ENCODE results near the gene HAX1.
"Not testable (repeated sequence)": the region's sequence is repeated elsewhere in the genome, so short reads cannot be mapped to it uniquely, and the experiment has no call there.

HAX1 gene

DNA sequence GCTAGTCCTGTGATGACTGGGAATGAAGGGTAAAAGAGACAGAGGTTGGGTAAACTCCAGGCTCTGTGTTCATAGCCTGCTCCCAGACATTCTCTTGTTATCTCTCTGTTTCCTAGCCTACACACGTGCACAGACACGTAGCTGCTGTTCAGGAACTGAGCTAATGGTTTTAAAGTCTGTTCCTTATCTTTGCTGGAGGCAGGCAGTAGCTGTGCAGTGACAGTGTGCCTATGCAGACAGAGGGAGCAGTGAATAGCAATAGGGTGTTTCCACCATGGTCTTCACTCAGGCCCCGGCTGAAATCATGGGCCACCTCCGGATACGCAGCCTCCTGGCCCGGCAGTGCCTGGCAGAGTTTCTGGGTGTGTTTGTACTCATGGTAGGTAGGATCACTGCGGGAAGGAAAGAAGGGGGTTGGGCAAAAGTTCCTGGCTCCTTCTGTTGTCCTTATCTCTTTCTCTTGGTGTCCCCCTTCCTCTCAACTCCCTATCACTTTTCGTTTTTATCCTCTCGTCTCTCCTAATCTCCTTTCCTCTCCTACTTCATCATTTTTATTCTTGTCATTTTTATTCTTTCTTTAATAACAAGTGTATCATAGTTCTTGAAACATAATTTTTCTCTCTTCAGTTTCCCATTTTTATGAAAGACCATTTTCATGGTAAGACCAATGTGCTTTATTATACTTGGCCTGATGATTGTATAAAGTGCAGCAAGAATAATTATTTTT lies 48.6 kb downstream of the HAX1 start, which contains the start of gene AQP10:
Gene AQP10, plus strand, starts transcription at position 212 of the 727 bp plus-strand sequence. Its CDS starts 63 bp downstream, at position 275.
- DNase-seq = no peak
- no peak within 1 kb of the TSS for H2AFZ ChIP-seq (ENCODE audit: low read length)
- no peaks in the 10 kb centered on the region for H3K9me2 ChIP-seq (replicated peaks; ENCODE audit: insufficient read depth, low read length)
- no peak within 1 kb of the TSS for H3K4me2 ChIP-seq (ENCODE audit: low read depth, low read length)
- no peaks in the 10 kb centered on the region for H3K27me3 ChIP-seq (replicated peaks; ENCODE audit: insufficient read depth, low read length)
- H3K9me3 ChIP-seq (replicated peaks; ENCODE audit: insufficient read depth, low read length) = no peaks in the 10 kb centered on the region
- H4K20me1 ChIP-seq (ENCODE audit: insufficient read depth, low read length) = no peaks in the 10 kb centered on the region
- no peak for TF ChIP-seq EZH2phosphoT487 (IDR thresholded peaks at IDR 0.05; ENCODE audit: low read length)
- TF ChIP-seq EZH2 (optimal IDR thresholded peaks at IDR 0.05; ENCODE audit: low read depth, low read length) = no peak
- TF ChIP-seq, protein P1, sequence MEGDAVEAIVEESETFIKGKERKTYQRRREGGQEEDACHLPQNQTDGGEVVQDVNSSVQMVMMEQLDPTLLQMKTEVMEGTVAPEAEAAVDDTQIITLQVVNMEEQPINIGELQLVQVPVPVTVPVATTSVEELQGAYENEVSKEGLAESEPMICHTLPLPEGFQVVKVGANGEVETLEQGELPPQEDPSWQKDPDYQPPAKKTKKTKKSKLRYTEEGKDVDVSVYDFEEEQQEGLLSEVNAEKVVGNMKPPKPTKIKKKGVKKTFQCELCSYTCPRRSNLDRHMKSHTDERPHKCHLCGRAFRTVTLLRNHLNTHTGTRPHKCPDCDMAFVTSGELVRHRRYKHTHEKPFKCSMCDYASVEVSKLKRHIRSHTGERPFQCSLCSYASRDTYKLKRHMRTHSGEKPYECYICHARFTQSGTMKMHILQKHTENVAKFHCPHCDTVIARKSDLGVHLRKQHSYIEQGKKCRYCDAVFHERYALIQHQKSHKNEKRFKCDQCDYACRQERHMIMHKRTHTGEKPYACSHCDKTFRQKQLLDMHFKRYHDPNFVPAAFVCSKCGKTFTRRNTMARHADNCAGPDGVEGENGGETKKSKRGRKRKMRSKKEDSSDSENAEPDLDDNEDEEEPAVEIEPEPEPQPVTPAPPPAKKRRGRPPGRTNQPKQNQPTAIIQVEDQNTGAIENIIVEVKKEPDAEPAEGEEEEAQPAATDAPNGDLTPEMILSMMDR (IDR thresholded peaks at IDR 0.05; ENCODE audit: low read length) = no peak
- peaks cover 8% of the 10 kb centered on the region for H3K79me2 ChIP-seq (ENCODE audit: low read length)
- H3F3A ChIP-seq (ENCODE audit: insufficient read depth, low read length) = peaks cover 11% of the 10 kb centered on the region
- H3K4me1 ChIP-seq (ENCODE audit: low read length) = no peaks in the 10 kb centered on the region
- H3K4me3 ChIP-seq (ENCODE audit: low read length) = no peak within 1 kb of the TSS
- no peak within 1 kb of the TSS for H3K27ac ChIP-seq (ENCODE audit: low read length)
- no peak within 1 kb of the TSS for H3K9ac ChIP-seq (ENCODE audit: low read length)
- H3K36me3 ChIP-seq (replicated peaks; ENCODE audit: insufficient read depth, low read length) = no peaks in the 10 kb centered on the region

DNA sequence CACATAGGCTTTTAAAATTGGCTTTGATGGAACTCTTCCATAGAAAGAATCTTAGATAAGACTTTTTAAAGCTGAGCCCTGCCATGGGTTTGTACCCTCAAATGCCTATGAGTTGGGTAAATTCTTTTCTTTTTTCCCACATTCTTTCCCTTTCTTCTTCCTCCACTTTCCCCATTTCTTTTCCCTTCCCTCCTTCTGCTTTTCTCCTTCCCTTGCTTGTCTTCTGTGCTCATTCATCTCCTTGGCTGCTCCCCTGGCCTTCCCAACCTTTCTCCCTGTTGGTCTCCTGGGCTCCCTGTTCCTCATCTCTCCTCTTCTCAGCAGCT lies 49.1 kb downstream of the HAX1 start:
- H3K27me3 ChIP-seq (replicated peaks; ENCODE audit: insufficient read depth, low read length); H2AFZ ChIP-seq (ENCODE audit: low read length); DNase-seq; H4K20me1 ChIP-seq (ENCODE audit: insufficient read depth, low read length); H3K9ac ChIP-seq (ENCODE audit: low read length); H3K27ac ChIP-seq (ENCODE audit: low read length); H3K9me2 ChIP-seq (replicated peaks; ENCODE audit: insufficient read depth, low read length); H3K4me2 ChIP-seq (ENCODE audit: low read depth, low read length); H3K36me3 ChIP-seq (replicated peaks; ENCODE audit: insufficient read depth, low read length); H3K4me1 ChIP-seq (ENCODE audit: low read length); H3K9me3 ChIP-seq (replicated peaks; ENCODE audit: insufficient read depth, low read length); H3K4me3 ChIP-seq (ENCODE audit: low read length): not testable (repeated sequence)
- H3F3A ChIP-seq (ENCODE audit: insufficient read depth, low read length) = peaks cover 17% of the 10 kb centered on the region
- peaks cover 13% of the 10 kb centered on the region for H3K79me2 ChIP-seq (ENCODE audit: low read length)

- Histone ChIP-seq H3F3A (ENCODE audit: insufficient read depth, low read length) (peaks cover 31% of the 10 kb centered on the region), H3K9me3 (replicated peaks; ENCODE audit: insufficient read depth, low read length) (no peaks in the 10 kb centered on the region), H3K36me3 (replicated peaks; ENCODE audit: insufficient read depth, low read length) (no peaks in the 10 kb centered on the region), H3K4me2 (ENCODE audit: low read depth, low read length) (no peak overlapping the region), H3K79me2 (ENCODE audit: low read length) (peaks cover 26% of the 10 kb centered on the region), H2AFZ (ENCODE audit: low read length) (no peak overlapping the region), H3K27me3 (replicated peaks; ENCODE audit: insufficient read depth, low read length) (no peaks in the 10 kb centered on the region), H4K20me1 (ENCODE audit: insufficient read depth, low read length) (no peaks in the 10 kb centered on the region), H3K27ac (ENCODE audit: low read length) (no peak overlapping the region), H3K4me3 (ENCODE audit: low read length) (no peak overlapping the region), H3K9me2 (replicated peaks; ENCODE audit: insufficient read depth, low read length) (no peaks in the 10 kb centered on the region), H3K4me1 (ENCODE audit: low read length) (peaks cover 13% of the 10 kb centered on the region), H3K9ac (ENCODE audit: low read length) (no peak overlapping the region)
- no peak for DNase-seq
- TF ChIP-seq EZH2 (optimal IDR thresholded peaks at IDR 0.05; ENCODE audit: low read depth, low read length) = no peak
- TF ChIP-seq, protein P1 (IDR thresholded peaks at IDR 0.05; ENCODE audit: low read length) = no peak
- TF ChIP-seq EZH2phosphoT487 (IDR thresholded peaks at IDR 0.05; ENCODE audit: low read length) = no peak
Measured at GRCh38 chr1:154323493-154323892, 51.1 kb downstream of the HAX1 start.

DNA sequence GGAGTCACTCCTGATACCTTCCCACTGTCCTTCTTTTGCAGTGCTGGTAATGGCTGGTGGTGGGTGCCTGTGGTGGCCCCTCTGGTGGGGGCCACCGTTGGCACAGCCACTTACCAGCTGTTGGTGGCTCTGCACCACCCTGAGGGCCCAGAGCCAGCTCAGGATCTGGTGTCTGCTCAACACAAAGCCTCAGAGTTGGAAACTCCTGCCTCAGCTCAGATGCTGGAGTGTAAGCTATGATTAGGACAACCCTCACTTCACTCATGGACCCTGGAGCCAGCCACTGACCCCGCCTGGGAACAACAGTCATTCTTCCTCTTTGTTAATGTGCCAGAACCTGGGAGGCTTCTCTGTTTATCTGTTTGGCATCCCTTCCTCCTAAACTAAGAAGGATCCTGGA lies 51.8 kb downstream of the HAX1 start:
- Histone ChIP-seq H3K27me3 (replicated peaks; ENCODE audit: insufficient read depth, low read length) (no peaks in the 10 kb centered on the region), H3K27ac (ENCODE audit: low read length) (no peak overlapping the region), H2AFZ (ENCODE audit: low read length) (peak overlapping the region; percentile 80), H3K9me2 (replicated peaks; ENCODE audit: insufficient read depth, low read length) (no peaks in the 10 kb centered on the region), H3K4me3 (ENCODE audit: low read length) (0 out of 2 replicates have a peak overlapping the region, but pooled peaks have one; percentile 72), H3K9me3 (replicated peaks; ENCODE audit: insufficient read depth, low read length) (no peaks in the 10 kb centered on the region), H3K36me3 (replicated peaks; ENCODE audit: insufficient read depth, low read length) (no peaks in the 10 kb centered on the region), H3K79me2 (ENCODE audit: low read length) (peaks cover 32% of the 10 kb centered on the region), H3K4me1 (ENCODE audit: low read length) (peaks cover 17% of the 10 kb centered on the region), H4K20me1 (ENCODE audit: insufficient read depth, low read length) (no peaks in the 10 kb centered on the region), H3K9ac (ENCODE audit: low read length) (no peak overlapping the region), H3K4me2 (ENCODE audit: low read depth, low read length) (peak overlapping the region; percentile 88; the same call in 1 of the 2 replicates), H3F3A (ENCODE audit: insufficient read depth, low read length) (peaks cover 36% of the 10 kb centered on the region)
- DNase-seq = no peak
- TF ChIP-seq EZH2 (optimal IDR thresholded peaks at IDR 0.05; ENCODE audit: low read depth, low read length) (no peak), EZH2phosphoT487 (IDR thresholded peaks at IDR 0.05; ENCODE audit: low read length) (no peak)
- TF ChIP-seq, protein P1 (IDR thresholded peaks at IDR 0.05; ENCODE audit: low read length) = no peak

All from MM.1S (cell line).